GM23338 (cell line): ENCODE measurements around the gene MICAL2. TPM values are rescaled to one million over a fixed set of nuclear protein-coding genes. Genes with fewer than 3 reads are reported as not detected.
A peak's percentile ranks its signal among the peaks of the same experiment; 100 is the strongest.

Experiments
- ATAC-seq: fragments of 200-7000 bp; cut with Tn5 transposase; 3 replicates; pipeline ENCODE4 v1.9.1; 2020
- DNase-seq: peaks from one replicate; pipeline ENCODE4 v3.0.0-alpha.2; 2015; ENCODE audit warnings: low spot score
- H2AFZ ChIP-seq: fragments of 200-600 bp; sonication (generic); 2 replicates; pipeline ENCODE4 v1.8.0; 2016; ENCODE audit warnings: antibody characterized with exemption, mild to moderate bottlenecking, moderate library complexity
- H3F3A ChIP-seq: fragments of 200-600 bp; sonication (generic); replicated peaks from 2 replicates; pipeline ENCODE4 v1.8.0; 2017; ENCODE audit warnings: antibody characterized with exemption, mixed run types, low read depth
- H3K27ac ChIP-seq: fragments of 200-600 bp; sonication (generic); 2 replicates; pipeline ENCODE4 v1.6.1; 2016; ENCODE audit warnings: low read depth
- H3K27me3 ChIP-seq: fragments of 200-600 bp; sonication (generic); 2 replicates; pipeline ENCODE4 v1.8.0; 2016; ENCODE audit warnings: mild to moderate bottlenecking, mixed run types, moderate library complexity; ENCODE audit not compliant: insufficient read depth
- H3K36me3 ChIP-seq: fragments of 200-600 bp; sonication (generic); 2 replicates; pipeline ENCODE4 v1.8.0; 2016; ENCODE audit warnings: mild to moderate bottlenecking; ENCODE audit not compliant: insufficient read depth
- H3K4me1 ChIP-seq: fragments of 200-600 bp; sonication (generic); 2 replicates; pipeline ENCODE4 v1.8.0; 2016; ENCODE audit warnings: mild to moderate bottlenecking, moderate library complexity; ENCODE audit not compliant: insufficient read depth
- H3K4me2 ChIP-seq: fragments of 200-600 bp; sonication (generic); 2 replicates; pipeline ENCODE4 v1.7.1; 2017; ENCODE audit warnings: mixed run types
- H3K4me3 ChIP-seq: fragments of 200-600 bp; sonication (generic); 2 replicates; pipeline ENCODE4 v1.6.1; 2016; ENCODE audit warnings: mixed run types
- H3K79me2 ChIP-seq: fragments of 200-600 bp; sonication (generic); replicated peaks from 2 replicates; pipeline ENCODE4 v1.8.0; 2017; ENCODE audit warnings: mild to moderate bottlenecking; ENCODE audit not compliant: insufficient read depth
- H3K9me2 ChIP-seq: fragments of 200-600 bp; sonication (generic); 2 replicates; pipeline ENCODE4 v1.8.0; 2017; ENCODE audit not compliant: insufficient read depth
- H4K20me1 ChIP-seq: fragments of 200-600 bp; sonication (generic); replicated peaks from 2 replicates; pipeline ENCODE4 v1.8.0; 2017; ENCODE audit warnings: mild to moderate bottlenecking; ENCODE audit not compliant: insufficient read depth
- H3K27ac Mint-ChIP-seq: 2 replicates; pipeline ENCODE4 v1.8.0; 2020; ENCODE audit warnings: inconsistent platforms, mild to moderate bottlenecking, moderate library complexity, mixed read lengths
- H3K27me3 Mint-ChIP-seq: 3 replicates; pipeline ENCODE4 v1.8.0; 2022; ENCODE audit warnings: low read depth, mild to moderate bottlenecking, moderate library complexity, mixed read lengths, inconsistent platforms; ENCODE audit not compliant: insufficient read depth, poor library complexity
- H3K36me3 Mint-ChIP-seq: 3 replicates; pipeline ENCODE4 v1.8.0; 2021; ENCODE audit warnings: low read depth, mild to moderate bottlenecking, inconsistent platforms, moderate library complexity, mixed read lengths
- H3K4me1 Mint-ChIP-seq: 3 replicates; pipeline ENCODE4 v1.8.0; 2020; ENCODE audit warnings: mild to moderate bottlenecking, inconsistent platforms, mixed read lengths
- H3K4me3 Mint-ChIP-seq: 3 replicates; pipeline ENCODE4 v1.8.0; 2021; ENCODE audit warnings: moderate library complexity, mild to moderate bottlenecking, inconsistent platforms, mixed read lengths
- H3K9me3 Mint-ChIP-seq: 3 replicates; pipeline ENCODE4 v1.8.0; 2020; ENCODE audit warnings: moderate library complexity, mild to moderate bottlenecking, inconsistent platforms, mixed read lengths
- CREB1 ChIP-seq: fragments of 250-450 bp; sonication (Bioruptor Pico); IDR thresholded peaks from 2 replicates; pipeline ENCODE4 v1.5.0; 2020; ENCODE audit warnings: low read depth, mild to moderate bottlenecking, moderate library complexity
- ETS1 ChIP-seq: IDR thresholded peaks from 2 replicates; pipeline ENCODE4 v1.6.1; 2016; ENCODE audit warnings: antibody characterized with exemption
- EZH2 ChIP-seq: fragments of 200-600 bp; sonication (generic); IDR thresholded peaks from one replicate; pipeline ENCODE4 v1.8.0; 2017; ENCODE audit warnings: antibody characterized with exemption, mild to moderate bottlenecking, low read depth; ENCODE audit not compliant: unreplicated experiment
- EZH2phosphoT487 ChIP-seq: fragments of 200-600 bp; sonication (generic); IDR thresholded peaks from one replicate; pipeline ENCODE4 v1.8.1; 2018; ENCODE audit warnings: antibody characterized with exemption; ENCODE audit not compliant: unreplicated experiment
- JUNB ChIP-seq: IDR thresholded peaks from one replicate; pipeline ENCODE4 v1.6.1; 2016; ENCODE audit warnings: antibody characterized with exemption; ENCODE audit not compliant: unreplicated experiment
- NANOG ChIP-seq: IDR thresholded peaks from 2 replicates; pipeline ENCODE4 v1.6.1; 2016; ENCODE audit warnings: antibody characterized with exemption, borderline replicate concordance
- POLR2AphosphoS5 ChIP-seq: IDR thresholded peaks from 2 replicates; pipeline ENCODE4 v1.6.1; 2016; ENCODE audit warnings: antibody characterized with exemption, low read depth
- REST ChIP-seq: IDR thresholded peaks from one replicate; pipeline ENCODE4 v1.6.1; 2018; ENCODE audit warnings: antibody characterized with exemption; ENCODE audit not compliant: unreplicated experiment
- STAT1 ChIP-seq: IDR thresholded peaks from one replicate; pipeline ENCODE4 v1.6.1; 2016; ENCODE audit warnings: antibody characterized with exemption; ENCODE audit not compliant: unreplicated experiment
- ZNF114 ChIP-seq: fragments of 250-450 bp; sonication (Bioruptor Pico); IDR thresholded peaks from 2 replicates; pipeline ENCODE4 v1.5.0; 2020; ENCODE audit warnings: mild to moderate bottlenecking, moderate library complexity
- ZNF331 ChIP-seq: fragments of 250-450 bp; sonication (Bioruptor Pico); IDR thresholded peaks from 2 replicates; pipeline ENCODE4 v1.5.0; 2020; ENCODE audit warnings: low read depth, mild to moderate bottlenecking, moderate library complexity
- polyA plus RNA-seq: library from polyadenylated mRNA; unstranded; fragments of >200 nt; fragmentation: Nextera tagmentation; extraction: Ambion mirVana; gene quantifications from 2 replicates; pipeline ENCODE4 v1.2.1, GENCODE V29; 2016
- total RNA-seq: library from RNA; depleted of rRNA; stranded (reverse); fragments of >200 nt; shearing (Covaris generic); gene quantifications from 2 replicates; pipeline ENCODE4 v1.2.3, GENCODE V29; 2014
- TF ChIP-seq, protein P1 (sequence below), 2 experiments: fragments of 200-600 bp in 1 of 2; sonication (generic) in 1 of 2; conservative IDR thresholded peaks; 2 replicates each; pipeline versions ENCODE4 v1.5.1 to v1.6.1; 2016 to 2017; ENCODE audit warnings: antibody characterized with exemption in 2 of 2, low read depth in 2 of 2, mild to moderate bottlenecking in 2 of 2, moderate library complexity in 1 of 2
- TF ChIP-seq, protein P2 (sequence below): fragments of 250-450 bp; sonication (Bioruptor Pico); IDR thresholded peaks from 2 replicates; pipeline ENCODE4 v1.5.0; 2020; ENCODE audit warnings: mild to moderate bottlenecking, moderate library complexity

Gene MICAL2
- total and polyA plus RNA-seq, 2 experiments from 2014 or later, result 0.66 to 1.4 TPM

DNA sequence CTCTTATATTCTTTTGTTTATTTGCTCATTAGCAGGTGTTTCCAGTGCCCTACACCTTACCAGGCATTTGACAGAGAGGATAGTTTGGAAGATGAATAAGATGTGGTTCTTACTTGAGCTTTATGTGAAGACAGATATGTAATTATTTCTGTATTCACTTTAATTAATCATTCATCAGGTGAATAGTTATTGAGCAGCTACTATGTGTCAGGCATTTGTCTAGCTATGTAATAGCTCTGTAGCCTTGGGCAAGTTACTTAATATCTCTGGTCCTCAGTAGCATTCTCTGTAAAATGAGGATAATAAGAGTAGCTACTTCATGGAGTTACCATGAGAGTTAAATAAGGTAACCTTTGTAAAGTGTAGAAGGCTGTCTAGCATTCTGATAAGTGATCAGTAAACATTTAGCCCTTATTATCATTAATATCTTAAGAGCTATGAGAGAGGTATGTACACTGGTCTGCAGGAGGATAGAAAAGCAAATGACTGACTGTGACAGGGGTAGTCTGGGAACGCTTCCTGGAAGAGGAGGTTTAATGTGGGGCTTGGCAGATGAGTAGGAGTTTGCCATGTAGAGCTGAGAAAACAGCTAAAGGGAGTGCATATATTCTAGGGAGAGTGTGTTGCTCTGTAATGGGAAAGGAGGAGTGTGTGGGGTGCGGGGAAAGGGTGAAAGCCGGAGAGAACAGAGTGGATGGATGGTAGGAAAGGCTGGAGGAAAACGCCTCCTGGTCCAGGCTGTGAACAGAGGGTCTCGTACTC, 56.1 kb downstream of the MICAL2 start:
- Histone ChIP-seq H3K4me3 (no peak overlapping the region), H3F3A (no peaks in the 10 kb centered on the region), H3K27ac (no peak overlapping the region), H3K27me3 (no peaks in the 10 kb centered on the region), H3K4me1 (no peaks in the 10 kb centered on the region), H3K4me2 (no peak overlapping the region), H2AFZ (peak overlapping the region; percentile 43; the same call in 1 of the 2 replicates), H3K36me3 (no peaks in the 10 kb centered on the region), H3K79me2 (no peaks in the 10 kb centered on the region), H3K9me2 (no peaks in the 10 kb centered on the region), H4K20me1 (no peaks in the 10 kb centered on the region)
- Mint-ChIP-seq H3K36me3 (no peaks in the 10 kb centered on the region), H3K9me3 (no peaks in the 10 kb centered on the region), H3K4me1 (peaks cover 11% of the 10 kb centered on the region; the same call in 2 of the 3 replicates), H3K27ac (peak overlapping the region; percentile 28; the same call in 1 of the 2 replicates), H3K27me3 (peaks cover 3% of the 10 kb centered on the region), H3K4me3 (no peak overlapping the region)
- DNase-seq, result no peak
- no peak for ATAC-seq
- no peak for TF ChIP-seq EZH2phosphoT487
- TF ChIP-seq, protein P1, sequence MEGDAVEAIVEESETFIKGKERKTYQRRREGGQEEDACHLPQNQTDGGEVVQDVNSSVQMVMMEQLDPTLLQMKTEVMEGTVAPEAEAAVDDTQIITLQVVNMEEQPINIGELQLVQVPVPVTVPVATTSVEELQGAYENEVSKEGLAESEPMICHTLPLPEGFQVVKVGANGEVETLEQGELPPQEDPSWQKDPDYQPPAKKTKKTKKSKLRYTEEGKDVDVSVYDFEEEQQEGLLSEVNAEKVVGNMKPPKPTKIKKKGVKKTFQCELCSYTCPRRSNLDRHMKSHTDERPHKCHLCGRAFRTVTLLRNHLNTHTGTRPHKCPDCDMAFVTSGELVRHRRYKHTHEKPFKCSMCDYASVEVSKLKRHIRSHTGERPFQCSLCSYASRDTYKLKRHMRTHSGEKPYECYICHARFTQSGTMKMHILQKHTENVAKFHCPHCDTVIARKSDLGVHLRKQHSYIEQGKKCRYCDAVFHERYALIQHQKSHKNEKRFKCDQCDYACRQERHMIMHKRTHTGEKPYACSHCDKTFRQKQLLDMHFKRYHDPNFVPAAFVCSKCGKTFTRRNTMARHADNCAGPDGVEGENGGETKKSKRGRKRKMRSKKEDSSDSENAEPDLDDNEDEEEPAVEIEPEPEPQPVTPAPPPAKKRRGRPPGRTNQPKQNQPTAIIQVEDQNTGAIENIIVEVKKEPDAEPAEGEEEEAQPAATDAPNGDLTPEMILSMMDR (conservative IDR thresholded peaks at IDR 0.05; ENCODE audit: low read depth in 2 of 2), result no peak
- TF ChIP-seq EZH2, result no peak
- TF ChIP-seq ZNF331 (CRISPR knock-in tag), result no peak
- TF ChIP-seq REST, result no peak
- no peak for TF ChIP-seq POLR2AphosphoS5
- TF ChIP-seq, protein P2, sequence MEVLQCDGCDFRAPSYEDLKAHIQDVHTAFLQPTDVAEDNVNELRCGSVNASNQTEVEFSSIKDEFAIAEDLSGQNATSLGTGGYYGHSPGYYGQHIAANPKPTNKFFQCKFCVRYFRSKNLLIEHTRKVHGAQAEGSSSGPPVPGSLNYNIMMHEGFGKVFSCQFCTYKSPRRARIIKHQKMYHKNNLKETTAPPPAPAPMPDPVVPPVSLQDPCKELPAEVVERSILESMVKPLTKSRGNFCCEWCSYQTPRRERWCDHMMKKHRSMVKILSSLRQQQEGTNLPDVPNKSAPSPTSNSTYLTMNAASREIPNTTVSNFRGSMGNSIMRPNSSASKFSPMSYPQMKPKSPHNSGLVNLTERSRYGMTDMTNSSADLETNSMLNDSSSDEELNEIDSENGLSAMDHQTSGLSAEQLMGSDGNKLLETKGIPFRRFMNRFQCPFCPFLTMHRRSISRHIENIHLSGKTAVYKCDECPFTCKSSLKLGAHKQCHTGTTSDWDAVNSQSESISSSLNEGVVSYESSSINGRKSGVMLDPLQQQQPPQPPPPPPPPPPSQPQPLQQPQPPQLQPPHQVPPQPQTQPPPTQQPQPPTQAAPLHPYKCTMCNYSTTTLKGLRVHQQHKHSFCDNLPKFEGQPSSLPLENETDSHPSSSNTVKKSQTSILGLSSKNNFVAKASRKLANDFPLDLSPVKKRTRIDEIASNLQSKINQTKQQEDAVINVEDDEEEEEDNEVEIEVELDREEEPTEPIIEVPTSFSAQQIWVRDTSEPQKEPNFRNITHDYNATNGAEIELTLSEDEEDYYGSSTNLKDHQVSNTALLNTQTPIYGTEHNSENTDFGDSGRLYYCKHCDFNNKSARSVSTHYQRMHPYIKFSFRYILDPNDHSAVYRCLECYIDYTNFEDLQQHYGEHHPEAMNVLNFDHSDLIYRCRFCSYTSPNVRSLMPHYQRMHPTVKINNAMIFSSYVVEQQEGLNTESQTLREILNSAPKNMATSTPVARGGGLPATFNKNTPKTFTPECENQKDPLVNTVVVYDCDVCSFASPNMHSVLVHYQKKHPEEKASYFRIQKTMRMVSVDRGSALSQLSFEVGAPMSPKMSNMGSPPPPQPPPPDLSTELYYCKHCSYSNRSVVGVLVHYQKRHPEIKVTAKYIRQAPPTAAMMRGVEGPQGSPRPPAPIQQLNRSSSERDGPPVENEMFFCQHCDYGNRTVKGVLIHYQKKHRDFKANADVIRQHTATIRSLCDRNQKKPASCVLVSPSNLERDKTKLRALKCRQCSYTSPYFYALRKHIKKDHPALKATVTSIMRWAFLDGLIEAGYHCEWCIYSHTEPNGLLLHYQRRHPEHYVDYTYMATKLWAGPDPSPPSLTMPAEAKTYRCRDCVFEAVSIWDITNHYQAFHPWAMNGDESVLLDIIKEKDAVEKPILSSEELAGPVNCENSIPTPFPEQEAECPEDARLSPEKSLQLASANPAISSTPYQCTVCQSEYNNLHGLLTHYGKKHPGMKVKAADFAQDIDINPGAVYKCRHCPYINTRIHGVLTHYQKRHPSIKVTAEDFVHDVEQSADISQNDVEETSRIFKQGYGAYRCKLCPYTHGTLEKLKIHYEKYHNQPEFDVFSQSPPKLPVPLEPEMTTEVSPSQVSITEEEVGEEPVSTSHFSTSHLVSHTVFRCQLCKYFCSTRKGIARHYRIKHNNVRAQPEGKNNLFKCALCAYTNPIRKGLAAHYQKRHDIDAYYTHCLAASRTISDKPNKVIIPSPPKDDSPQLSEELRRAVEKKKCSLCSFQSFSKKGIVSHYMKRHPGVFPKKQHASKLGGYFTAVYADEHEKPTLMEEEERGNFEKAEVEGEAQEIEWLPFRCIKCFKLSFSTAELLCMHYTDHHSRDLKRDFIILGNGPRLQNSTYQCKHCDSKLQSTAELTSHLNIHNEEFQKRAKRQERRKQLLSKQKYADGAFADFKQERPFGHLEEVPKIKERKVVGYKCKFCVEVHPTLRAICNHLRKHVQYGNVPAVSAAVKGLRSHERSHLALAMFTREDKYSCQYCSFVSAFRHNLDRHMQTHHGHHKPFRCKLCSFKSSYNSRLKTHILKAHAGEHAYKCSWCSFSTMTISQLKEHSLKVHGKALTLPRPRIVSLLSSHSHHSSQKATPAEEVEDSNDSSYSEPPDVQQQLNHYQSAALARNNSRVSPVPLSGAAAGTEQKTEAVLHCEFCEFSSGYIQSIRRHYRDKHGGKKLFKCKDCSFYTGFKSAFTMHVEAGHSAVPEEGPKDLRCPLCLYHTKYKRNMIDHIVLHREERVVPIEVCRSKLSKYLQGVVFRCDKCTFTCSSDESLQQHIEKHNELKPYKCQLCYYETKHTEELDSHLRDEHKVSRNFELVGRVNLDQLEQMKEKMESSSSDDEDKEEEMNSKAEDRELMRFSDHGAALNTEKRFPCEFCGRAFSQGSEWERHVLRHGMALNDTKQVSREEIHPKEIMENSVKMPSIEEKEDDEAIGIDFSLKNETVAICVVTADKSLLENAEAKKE (CRISPR knock-in tag), result no peak
- TF ChIP-seq ZNF114, result no peak
- TF ChIP-seq JUNB, result no peak
- TF ChIP-seq CREB1, result no peak
- TF ChIP-seq NANOG, result no peak
- no peak for TF ChIP-seq ETS1
- no peak for TF ChIP-seq STAT1
